Liver (tissue), 9 donors: Measurements from ENCODE around the gene IRAK4. TPM values are rescaled to one million over a fixed set of nuclear protein-coding genes. Genes with fewer than 3 reads are reported as not detected.

Experiments
- DNase-seq: peaks from one replicate; pipeline ENCODE4 v3.0.0-alpha.2; 2017; ENCODE audit warnings: low spot score
- H3K27ac ChIP-seq, 2 donors: one replicate each; pipeline ENCODE4 v1.7.0; 2013; ENCODE audit warnings: inconsistent platforms in 2 of 2, low read length in 2 of 2, control low read depth in 1 of 2, low read depth in 1 of 2, mild to moderate bottlenecking in 1 of 2
- H3K27me3 ChIP-seq, 4 donors: one replicate each; pipeline versions ENCODE4 v1.6.1 to v1.7.0; 2013; ENCODE audit warnings: low read length in 3 of 4, inconsistent platforms in 1 of 4, mild to moderate bottlenecking in 1 of 4, moderate library complexity in 1 of 4; ENCODE audit not compliant: control insufficient read depth in 4 of 4, insufficient read depth in 4 of 4
- H3K36me3 ChIP-seq, 4 donors: one replicate each; pipeline versions ENCODE4 v1.6.1 to v1.7.0; 2013; ENCODE audit warnings: low read length in 3 of 4, mild to moderate bottlenecking in 3 of 4, low read depth in 1 of 4, moderate library complexity in 1 of 4; ENCODE audit not compliant: control insufficient read depth in 4 of 4, insufficient read depth in 3 of 4
- H3K4me1 ChIP-seq, 4 donors: one replicate each; pipeline versions ENCODE4 v1.6.1 to v1.7.0; 2013; ENCODE audit warnings: low read length in 3 of 4, mild to moderate bottlenecking in 3 of 4, moderate library complexity in 1 of 4; ENCODE audit not compliant: control insufficient read depth in 4 of 4, insufficient read depth in 4 of 4
- H3K4me3 ChIP-seq, 3 donors: one replicate each; pipeline versions ENCODE4 v1.6.1 to v1.7.0; 2013; ENCODE audit warnings: low read length in 3 of 3, control low read depth in 1 of 3, low read depth in 1 of 3, mild to moderate bottlenecking in 1 of 3
- H3K9ac ChIP-seq, 2 donors: one replicate each; pipeline ENCODE4 v1.7.0; 2013; ENCODE audit warnings: low read length in 2 of 2, mild to moderate bottlenecking in 2 of 2, moderate library complexity in 2 of 2, control low read depth in 1 of 2, low read depth in 1 of 2
- H3K9me3 ChIP-seq, 4 donors: one replicate each; pipeline versions ENCODE4 v1.6.1 to v1.7.0; 2013; ENCODE audit warnings: low read length in 3 of 4; ENCODE audit not compliant: control insufficient read depth in 4 of 4
- ATF3 ChIP-seq: IDR thresholded peaks from 2 replicates; pipeline ENCODE4 v1.6.1; 2016; ENCODE audit warnings: antibody characterized with exemption
- CTCF ChIP-seq: fragments of 150-350 bp; IDR thresholded peaks from 2 replicates; pipeline ENCODE4 v1.5.1; 2017; ENCODE audit warnings: improper control_type of control experiment, low read depth, low read length; ENCODE audit not compliant: missing input control
- FOXA1 ChIP-seq: IDR thresholded peaks from 2 replicates; pipeline ENCODE4 v1.6.1; 2016; ENCODE audit warnings: antibody characterized with exemption
- FOXA2 ChIP-seq: IDR thresholded peaks from 2 replicates; pipeline ENCODE4 v1.6.1; 2016; ENCODE audit warnings: antibody characterized with exemption
- JUND ChIP-seq, 2 donors: IDR thresholded peaks; 2 replicates each; pipeline ENCODE4 v1.6.1; 2016; ENCODE audit warnings: antibody characterized with exemption in 2 of 2
- NR2F2 ChIP-seq: IDR thresholded peaks from 2 replicates; pipeline ENCODE4 v1.6.1; 2016; ENCODE audit warnings: antibody characterized with exemption
- RAD21 ChIP-seq, 2 donors: IDR thresholded peaks; 2 replicates each; pipeline ENCODE4 v1.6.1; 2016; ENCODE audit warnings: antibody characterized with exemption in 2 of 2, mild to moderate bottlenecking in 2 of 2
- REST ChIP-seq: IDR thresholded peaks from 2 replicates; pipeline ENCODE4 v1.6.1; 2016; ENCODE audit warnings: antibody characterized with exemption, mild to moderate bottlenecking
- RXRA ChIP-seq, 2 donors: IDR thresholded peaks; 2 replicates each; pipeline ENCODE4 v1.6.1; 2017 to 2018; ENCODE audit warnings: antibody characterized with exemption in 2 of 2, mild to moderate bottlenecking in 1 of 2
- SP1 ChIP-seq: IDR thresholded peaks from 2 replicates; pipeline ENCODE4 v1.6.1; 2018; ENCODE audit warnings: antibody characterized with exemption, mild to moderate bottlenecking
- TAF1 ChIP-seq: conservative IDR thresholded peaks from 2 replicates; pipeline ENCODE4 v1.6.1; 2016; ENCODE audit warnings: antibody characterized with exemption, mild to moderate bottlenecking
- YY1 ChIP-seq: IDR thresholded peaks from 2 replicates; pipeline ENCODE4 v1.6.1; 2016; ENCODE audit warnings: antibody characterized with exemption, mild to moderate bottlenecking
- WGBS: extraction: QIAGEN DNeasy Blood & Tissue Kit; methylation state at CpG from one replicate; pipeline ENCODE4 v1.1.7; 2013; 5-methylcytosine and 5-hydroxymethylcytosine counted together
- polyA plus RNA-seq, 2 donors: library from polyadenylated mRNA; stranded (reverse) in 1 of 2; unstranded in 1 of 2; fragments of 200-250 nt in 1 of 2; fragments of >200 nt in 1 of 2; fragmentation: Nextera tagmentation in 1 of 2; extraction: Ambion mirVana in 1 of 2; gene quantifications; one replicate each; pipeline versions ENCODE4 v1.2.1 to v1.2.3, GENCODE V29; 2013 to 2015
- total RNA-seq, 2 donors: library from RNA; depleted of rRNA; stranded (reverse); fragments of >200 nt; gene quantifications; one replicate each; pipeline ENCODE4 v1.2.3, GENCODE V29; 2014
- TF ChIP-seq, protein P1 (sequence below): IDR thresholded peaks from 2 replicates; pipeline ENCODE4 v1.6.1; 2016; ENCODE audit warnings: antibody characterized with exemption
- TF ChIP-seq, protein P2 (sequence below): IDR thresholded peaks from 2 replicates; pipeline ENCODE4 v1.6.1; 2016; ENCODE audit warnings: antibody characterized with exemption
- donor health status: healthy.
- donor health status: healthy.
- donor health status: healthy.
- donor health status: healthy.
- donor health status: healthy.

The IRAK4 gene
- total and polyA plus RNA-seq, 4 donors = 5.0 to 19.1 (median 7.7) TPM

GRCh38 chr12:43723134-43723533 lies 35.6 kb upstream of the IRAK4 start:
- no peaks in the 10 kb centered on the region for H3K4me1 ChIP-seq
- H3K4me3 ChIP-seq = no peak overlapping the region
- TF ChIP-seq JUND (IDR thresholded peaks at IDR 0.05) (no peak), CTCF (no peak), FOXA1 (no peak), REST (no peak), NR2F2 (no peak), TAF1 (no peak), YY1 (no peak), ATF3 (no peak), SP1 (no peak)
- no peak overlapping the region for H3K9ac ChIP-seq
- no peaks in the 10 kb centered on the region for H3K27me3 ChIP-seq
- no peaks in the 10 kb centered on the region for H3K36me3 ChIP-seq
- H3K27ac ChIP-seq = no peak overlapping the region
- no peak for DNase-seq
- H3K9me3 ChIP-seq = no peaks in the 10 kb centered on the region

GRCh38 chr12:43728117-43728516 lies 30.6 kb upstream of the IRAK4 start:
- H3K4me1 ChIP-seq = no peaks in the 10 kb centered on the region
- no peaks in the 10 kb centered on the region for H3K27me3 ChIP-seq
- no peaks in the 10 kb centered on the region for H3K9me3 ChIP-seq
- H3K4me3 ChIP-seq = no peak overlapping the region
- no peak overlapping the region for H3K27ac ChIP-seq
- TF ChIP-seq, protein P1, sequence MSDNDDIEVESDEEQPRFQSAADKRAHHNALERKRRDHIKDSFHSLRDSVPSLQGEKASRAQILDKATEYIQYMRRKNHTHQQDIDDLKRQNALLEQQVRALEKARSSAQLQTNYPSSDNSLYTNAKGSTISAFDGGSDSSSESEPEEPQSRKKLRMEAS = no peak
- peak; percentile 40 to 44 for TF ChIP-seq RAD21 (IDR thresholded peaks at IDR 0.05)
- no peak for TF ChIP-seq RXRA (IDR thresholded peaks at IDR 0.05)
- peaks cover 0 to 6% (median 2%) of the 10 kb centered on the region in 4 donors for H3K36me3 ChIP-seq
- no peak for DNase-seq
- WGBS = 43% methylated on average over 2 of the region's 2 CpGs
- H3K9ac ChIP-seq = no peak overlapping the region

- Histone ChIP-seq H3K9ac (no peak overlapping the region), H3K36me3 (peaks cover 0 to 6% (median 2%) of the 10 kb centered on the region in 4 donors), H3K4me3 (no peak overlapping the region), H3K27me3 (no peaks in the 10 kb centered on the region), H3K4me1 (no peaks in the 10 kb centered on the region), H3K27ac (no peak overlapping the region), H3K9me3 (no peaks in the 10 kb centered on the region)
- 66% methylated on average over 1 of the region's 1 CpG for WGBS
- TF ChIP-seq NR2F2 = no peak
- no peak for TF ChIP-seq REST
- no peak for TF ChIP-seq ATF3
- TF ChIP-seq FOXA2 = no peak
- TF ChIP-seq SP1 = no peak
- TF ChIP-seq, protein P2, sequence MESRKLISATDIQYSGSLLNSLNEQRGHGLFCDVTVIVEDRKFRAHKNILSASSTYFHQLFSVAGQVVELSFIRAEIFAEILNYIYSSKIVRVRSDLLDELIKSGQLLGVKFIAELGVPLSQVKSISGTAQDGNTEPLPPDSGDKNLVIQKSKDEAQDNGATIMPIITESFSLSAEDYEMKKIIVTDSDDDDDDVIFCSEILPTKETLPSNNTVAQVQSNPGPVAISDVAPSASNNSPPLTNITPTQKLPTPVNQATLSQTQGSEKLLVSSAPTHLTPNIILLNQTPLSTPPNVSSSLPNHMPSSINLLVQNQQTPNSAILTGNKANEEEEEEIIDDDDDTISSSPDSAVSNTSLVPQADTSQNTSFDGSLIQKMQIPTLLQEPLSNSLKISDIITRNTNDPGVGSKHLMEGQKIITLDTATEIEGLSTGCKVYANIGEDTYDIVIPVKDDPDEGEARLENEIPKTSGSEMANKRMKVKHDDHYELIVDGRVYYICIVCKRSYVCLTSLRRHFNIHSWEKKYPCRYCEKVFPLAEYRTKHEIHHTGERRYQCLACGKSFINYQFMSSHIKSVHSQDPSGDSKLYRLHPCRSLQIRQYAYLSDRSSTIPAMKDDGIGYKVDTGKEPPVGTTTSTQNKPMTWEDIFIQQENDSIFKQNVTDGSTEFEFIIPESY = no peak
- DNase-seq = no peak
Measured at GRCh38 chr12:43728698-43729097, 30.1 kb upstream of the IRAK4 start.
